Omental fat pad (tissue), 4 donors: ENCODE data around the gene KRAS. TPM values are rescaled to one million over a fixed set of nuclear protein-coding genes. Genes with fewer than 3 reads are reported as not detected.
A peak's percentile ranks its signal among the peaks of the same experiment; 100 is the strongest.

ENCODE experiments used
- ATAC-seq: fragments of 150-250 bp; one replicate; pipeline ENCODE4 v1.9.1; 2016; ENCODE audit warnings: mild to moderate bottlenecking, moderate library complexity; ENCODE audit not compliant: low FRiP score
- DNase-seq: peaks from one replicate; pipeline ENCODE4 v3.0.0-alpha.2; 2019; ENCODE audit warnings: low spot score
- CTCF ChIP-seq, 3 donors: fragments of 450-650 bp; IDR thresholded peaks; one replicate each; pipeline ENCODE4 v1.5.1; 2016 to 2017; ENCODE audit warnings: antibody characterized with exemption in 3 of 3, mild to moderate bottlenecking in 3 of 3, moderate library complexity in 2 of 3
- total RNA-seq, 4 donors: library from RNA; depleted of rRNA; stranded (reverse); fragments of >200 nt; gene quantifications; one replicate each; pipeline ENCODE4 v1.1.0, GENCODE V29; 2016

KRAS gene
- total RNA-seq, 4 donors from 2014 or later = 10.7 to 22.1 (median 16.3) TPM

DNA sequence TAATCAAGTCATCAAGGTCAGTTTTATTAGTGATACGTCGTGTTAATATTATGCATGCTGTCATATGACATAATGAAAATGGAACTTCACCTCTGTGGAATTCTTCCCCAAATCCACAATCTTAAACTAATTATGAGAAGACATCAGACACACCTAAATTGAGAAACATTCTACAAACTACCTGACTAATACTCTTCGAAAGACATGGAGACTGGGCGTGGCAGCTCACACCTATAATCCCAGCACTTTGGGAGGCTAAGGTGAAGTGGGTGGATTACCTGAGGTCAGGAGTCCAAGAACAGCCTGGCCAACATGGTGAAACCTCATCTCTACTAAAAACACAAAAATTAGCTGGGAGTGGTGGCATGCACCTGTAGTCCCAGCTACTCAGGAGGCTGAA is 33.3 kb upstream of the KRAS start:
- ATAC-seq (no peak), DNase-seq (no peak)
- TF ChIP-seq CTCF (IDR thresholded peaks at IDR 0.05) = no peak

DNA sequence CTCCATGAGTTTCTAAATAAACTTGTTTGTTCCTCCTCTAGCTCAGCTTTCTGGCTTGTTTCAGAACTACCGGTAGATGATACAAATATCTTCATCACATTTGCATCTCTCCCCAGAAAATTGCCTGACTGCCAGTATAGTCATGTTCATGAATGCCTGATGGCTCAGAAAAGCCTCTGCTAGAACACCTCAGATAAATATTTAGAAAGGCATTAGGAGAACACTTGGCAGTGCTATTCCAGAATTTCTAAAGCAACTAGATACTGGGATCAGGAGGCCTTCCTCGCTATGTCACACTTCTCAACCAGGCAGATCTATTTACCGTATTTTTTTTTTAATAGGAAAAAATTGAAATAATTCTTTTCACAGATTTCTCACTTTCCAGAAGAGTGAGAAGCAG is 32.3 kb upstream of the KRAS start:
- DNase-seq (no peak), ATAC-seq (no peak)
- TF ChIP-seq CTCF (IDR thresholded peaks at IDR 0.05) = no peak

GRCh38 chr12:25280082-25280481 is 29.4 kb upstream of the KRAS start:
- no peak for ATAC-seq
- DNase-seq = no peak
- TF ChIP-seq CTCF (IDR thresholded peaks at IDR 0.05) = no peak

DNA sequence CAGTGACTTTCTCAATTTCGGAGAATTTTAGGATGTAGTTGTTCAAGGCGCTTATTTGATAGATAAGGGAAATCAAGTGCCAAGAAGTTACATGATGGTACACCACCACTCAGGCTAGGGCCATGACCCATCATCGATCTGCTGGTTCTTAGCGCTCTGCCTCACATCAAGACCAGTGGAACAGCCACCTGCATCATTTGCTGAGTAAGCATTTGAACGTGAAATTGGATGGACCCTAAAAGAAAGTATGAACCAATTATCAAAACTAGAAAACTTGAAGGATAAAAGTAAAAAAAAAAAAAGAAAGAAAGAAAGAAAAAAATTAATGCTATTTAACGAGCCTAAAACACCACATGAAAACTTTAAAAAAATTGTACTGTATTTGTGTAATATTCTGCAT is 27.5 kb upstream of the KRAS start:
- ATAC-seq = no peak

DNA sequence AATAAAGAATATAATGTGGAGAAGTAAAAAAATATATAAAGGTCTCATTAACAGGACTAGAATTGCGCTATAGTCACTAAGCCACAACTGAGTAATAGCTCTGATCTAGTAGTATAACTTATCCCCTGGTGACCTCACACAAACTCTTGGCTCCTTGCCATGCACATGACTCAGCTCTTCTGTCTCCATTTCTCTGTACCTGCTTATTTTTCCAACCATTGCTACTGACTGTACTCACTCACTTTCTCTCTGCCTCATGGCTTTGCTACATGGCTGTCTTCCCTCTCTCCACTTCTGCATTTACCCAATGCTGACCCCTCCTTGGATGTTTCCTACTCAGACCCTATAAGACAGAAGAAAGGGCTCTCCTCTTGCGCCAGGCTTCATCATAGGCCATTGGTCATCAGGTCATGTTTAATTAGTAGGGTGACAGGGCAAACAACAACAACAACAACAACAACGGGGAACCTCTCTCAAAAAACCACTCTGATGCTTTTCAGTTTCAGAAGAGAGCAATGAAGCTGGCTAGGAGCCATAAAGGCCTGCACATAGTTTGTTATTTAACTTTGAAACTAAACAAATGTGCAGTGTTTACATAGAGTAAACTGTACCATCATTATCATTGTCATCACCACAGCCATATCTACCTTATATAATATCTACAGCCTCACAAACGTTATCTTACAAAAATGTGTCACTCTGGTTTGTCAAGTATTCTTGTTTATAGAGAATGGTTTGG is 25.6 kb upstream of the KRAS start:
- DNase-seq (no peak), ATAC-seq (peak; percentile 64)
- TF ChIP-seq CTCF (IDR thresholded peaks at IDR 0.05) = no peak

More for the DNA sequence above, 27.5 kb upstream of the KRAS start:
- TF ChIP-seq CTCF (IDR thresholded peaks at IDR 0.05) = no peak
- no peak for DNase-seq

DNA sequence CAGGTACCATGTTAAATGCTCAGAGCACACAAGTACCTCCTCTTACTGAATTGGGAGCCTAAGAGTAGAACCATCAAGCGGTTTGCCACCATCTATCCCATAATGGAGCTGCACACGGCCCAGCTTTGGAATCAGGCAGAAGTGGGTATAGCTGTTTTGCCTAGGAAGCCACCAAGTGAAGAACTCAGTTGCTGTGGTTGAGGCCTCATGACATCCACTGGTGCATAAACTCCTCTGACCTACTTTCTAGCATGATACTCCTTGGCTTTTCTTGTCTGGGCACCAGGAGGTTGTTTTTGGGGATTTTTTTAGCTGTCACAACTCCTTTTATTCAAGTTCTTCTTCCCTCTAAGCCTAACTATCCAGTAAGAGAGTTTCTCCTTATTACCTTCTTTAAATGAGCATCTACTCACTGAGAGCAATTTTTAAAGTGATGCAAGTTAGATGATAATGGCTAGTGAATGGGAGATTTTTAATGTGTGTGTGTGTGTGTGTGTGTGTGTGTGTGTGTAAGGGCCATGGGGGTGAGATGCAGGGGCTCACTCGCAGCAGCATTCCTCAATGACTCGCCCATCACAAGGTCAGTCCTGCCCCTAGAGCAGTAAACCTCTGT is 20.9 kb upstream of the KRAS start:
- no peak for TF ChIP-seq CTCF (IDR thresholded peaks at IDR 0.05)
- no peak for DNase-seq
- ATAC-seq = no peak

DNA sequence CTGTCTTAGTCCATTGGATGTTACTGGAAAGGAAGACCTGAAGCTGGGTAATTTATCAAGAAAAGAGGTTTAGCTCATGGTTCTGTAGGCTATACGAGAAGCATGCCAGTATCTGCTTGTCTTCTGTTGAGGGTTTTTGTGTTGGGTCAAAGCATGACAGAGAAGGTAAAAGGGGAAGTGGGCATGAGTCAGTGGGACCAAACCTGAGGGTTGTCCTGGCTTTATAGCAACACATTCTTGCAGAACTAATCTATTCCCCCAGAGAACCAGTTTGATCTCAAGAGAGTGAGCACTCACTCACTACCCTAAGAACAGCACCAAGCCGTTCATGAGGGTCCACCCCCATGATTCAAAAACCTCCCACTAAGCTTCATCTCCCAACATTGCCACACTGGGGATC is 19.0 kb upstream of the KRAS start:
- no peak for TF ChIP-seq CTCF (IDR thresholded peaks at IDR 0.05)
- DNase-seq = no peak
- ATAC-seq = no peak
